HepG2 (cell line): ENCODE measurements around the gene TNNT3. TPM values are rescaled to one million over a fixed set of nuclear protein-coding genes. Genes with fewer than 3 reads are reported as not detected.

Experiments used
- BHLHE40 ChIP-seq: IDR thresholded peaks from 2 replicates; pipeline ENCODE4 v1.6.1; 2011; ENCODE audit warnings: low read length, improper control_type of control experiment
- DDIT3 ChIP-seq: sonication (generic); formaldehyde crosslinking; IDR thresholded peaks from 2 replicates; pipeline ENCODE4 v1.4.0; 2020; ENCODE audit warnings: mild to moderate bottlenecking, missing genetic modification reagents
- DPF2 ChIP-seq: sonication (generic); formaldehyde crosslinking; IDR thresholded peaks from 2 replicates; pipeline ENCODE4 v1.4.0; 2020; ENCODE audit warnings: mild to moderate bottlenecking, low read depth, missing genetic modification reagents, borderline replicate concordance
- IRF2 ChIP-seq: IDR thresholded peaks from 2 replicates; pipeline ENCODE4 v1.6.1; 2018; ENCODE audit warnings: missing genetic modification reagents, missing compliant biosample characterization
- KMT2A ChIP-seq: sonication (generic); formaldehyde crosslinking; IDR thresholded peaks from 2 replicates; pipeline ENCODE4 v1.4.0; 2020; ENCODE audit warnings: missing genetic modification reagents
- MEIS1 ChIP-seq: sonication (generic); formaldehyde crosslinking; IDR thresholded peaks from 2 replicates; pipeline ENCODE4 v1.9.0; 2021; ENCODE audit warnings: mild to moderate bottlenecking, missing genetic modification reagents, moderate library complexity, borderline replicate concordance
- RAD21 ChIP-seq: fragments of 450-650 bp; formaldehyde crosslinking; IDR thresholded peaks from 2 replicates; pipeline ENCODE4 v1.5.0; 2020; ENCODE audit warnings: mild to moderate bottlenecking
- SRF ChIP-seq: IDR thresholded peaks from 2 replicates; pipeline ENCODE4 v1.6.1; 2011; ENCODE audit warnings: mild to moderate bottlenecking, low read depth, low read length, moderate library complexity
- TBL1XR1 ChIP-seq: fragments of 150-350 bp; IDR thresholded peaks from 2 replicates; pipeline ENCODE4 v1.6.1; 2014; ENCODE audit warnings: borderline replicate concordance, low read length; ENCODE audit not compliant: partially characterized antibody
- TRAFD1 ChIP-seq: sonication (generic); formaldehyde crosslinking; IDR thresholded peaks from 2 replicates; pipeline ENCODE4 v1.5.1; 2020; ENCODE audit warnings: missing genetic modification reagents, mild to moderate bottlenecking, borderline replicate concordance
- ZBTB39 ChIP-seq: sonication (generic); formaldehyde crosslinking; IDR thresholded peaks from 2 replicates; pipeline ENCODE4 v1.5.0; 2020; ENCODE audit warnings: missing genetic modification reagents
- ZBTB7B ChIP-seq: sonication (generic); formaldehyde crosslinking; IDR thresholded peaks from 2 replicates; pipeline ENCODE4 v1.4.0; 2020; ENCODE audit warnings: missing genetic modification reagents
- ZFAT ChIP-seq: sonication (generic); formaldehyde crosslinking; conservative IDR thresholded peaks from 2 replicates; pipeline ENCODE4 v1.8.1; 2023; ENCODE audit warnings: missing genetic modification reagents, inconsistent platforms
- ZNF101 ChIP-seq: sonication (generic); formaldehyde crosslinking; IDR thresholded peaks from 2 replicates; pipeline ENCODE4 v1.4.0; 2020; ENCODE audit warnings: mild to moderate bottlenecking, low read depth, missing genetic modification reagents, borderline replicate concordance
- ZNF143 ChIP-seq: sonication (generic); formaldehyde crosslinking; IDR thresholded peaks from 2 replicates; pipeline ENCODE4 v1.4.0; 2020; ENCODE audit warnings: missing genetic modification reagents
- ZNF251 ChIP-seq: sonication (generic); formaldehyde crosslinking; IDR thresholded peaks from 2 replicates; pipeline ENCODE4 v1.9.0; 2021; ENCODE audit warnings: mild to moderate bottlenecking, missing genetic modification reagents
- ZNF281 ChIP-seq: sonication (generic); formaldehyde crosslinking; IDR thresholded peaks from 2 replicates; pipeline ENCODE4 v1.4.0; 2020; ENCODE audit warnings: missing genetic modification reagents, borderline replicate concordance
- ZNF34 ChIP-seq: sonication (generic); formaldehyde crosslinking; IDR thresholded peaks from 2 replicates; pipeline ENCODE4 v1.4.0; 2020; ENCODE audit warnings: mild to moderate bottlenecking, missing genetic modification reagents, borderline replicate concordance
- ZNF546 ChIP-seq: sonication (generic); formaldehyde crosslinking; conservative IDR thresholded peaks from 2 replicates; pipeline ENCODE4 v1.8.1; 2023; ENCODE audit warnings: mild to moderate bottlenecking, missing genetic modification reagents
- ZNF614 ChIP-seq: IDR thresholded peaks from 2 replicates; pipeline ENCODE4 v1.6.1; 2018; ENCODE audit warnings: missing biosample characterization, missing genetic modification reagents, inconsistent platforms, borderline replicate concordance
- ZNF883 ChIP-seq: sonication (generic); formaldehyde crosslinking; IDR thresholded peaks from 2 replicates; pipeline ENCODE4 v1.5.1; 2020; ENCODE audit warnings: mild to moderate bottlenecking, missing genetic modification reagents; ENCODE audit errors: not compliant biosample characterization
- polyA plus RNA-seq, 8 experiments: library from polyadenylated mRNA; depleted of rRNA in 3 of 8; stranded (reverse) in 7 of 8; unstranded in 1 of 8; fragments of >200 nt; fragmentation: Illumina TruSeq in 4 of 8; extraction: Trizol in 4 of 8; gene quantifications; 2 replicates each; pipeline versions ENCODE4 v1.2.1 to v1.2.3, GENCODE V29; 2011 to 2016; ENCODE audit warnings: low read depth in 4 of 8, missing spikeins in 1 of 8, mixed read lengths in 1 of 8; ENCODE audit not compliant: insufficient read depth in 1 of 8
- total RNA-seq, 5 experiments: library from RNA; depleted of rRNA; stranded (reverse); fragments of >200 nt; fragmentation: Illumina TruSeq; extraction: Trizol; gene quantifications; 2 replicates each; pipeline ENCODE4 v1.2.3, GENCODE V29; 2016; ENCODE audit warnings: low read depth in 1 of 5

The TNNT3 gene
- total and polyA plus RNA-seq, 2 of the 13 experiments (the other 11 are each of a cell fraction or from before 2014, with no cell fraction given) = not detected

- no peak for TF ChIP-seq ZNF546
- TF ChIP-seq ZBTB39 (CRISPR knock-in tag) = no peak
- no peak for TF ChIP-seq TBL1XR1
- TF ChIP-seq ZBTB7B = no peak
- peak; percentile 81; the same call in 1 of the 2 replicates for TF ChIP-seq ZNF281 (CRISPR knock-in tag)
- TF ChIP-seq TRAFD1 (CRISPR knock-in tag) = no peak
- no peak for TF ChIP-seq ZFAT
- TF ChIP-seq ZNF614 = 0 out of 2 replicates have a peak, but pooled peaks have one; percentile 35
- TF ChIP-seq DPF2 (CRISPR knock-in tag) = no peak
- TF ChIP-seq RAD21 = peak; percentile 93
- no peak for TF ChIP-seq ZNF34 (CRISPR knock-in tag)
- no peak for TF ChIP-seq ZNF101 (CRISPR knock-in tag)
- TF ChIP-seq ZNF883 = no peak
- TF ChIP-seq BHLHE40 = no peak
- no peak for TF ChIP-seq ZNF143 (CRISPR knock-in tag)
- no peak for TF ChIP-seq IRF2 (CRISPR knock-in tag)
- TF ChIP-seq DDIT3 (CRISPR knock-in tag) = no peak
- TF ChIP-seq KMT2A = no peak
- TF ChIP-seq SRF = no peak
- TF ChIP-seq MEIS1 (CRISPR knock-in tag) = no peak
- no peak for TF ChIP-seq ZNF251 (CRISPR knock-in tag)
Observed at GRCh38 chr11:1882265-1883238, 37.0 kb upstream of the TNNT3 start (continued).
